ENCODE data around the gene SP8.

DNA sequence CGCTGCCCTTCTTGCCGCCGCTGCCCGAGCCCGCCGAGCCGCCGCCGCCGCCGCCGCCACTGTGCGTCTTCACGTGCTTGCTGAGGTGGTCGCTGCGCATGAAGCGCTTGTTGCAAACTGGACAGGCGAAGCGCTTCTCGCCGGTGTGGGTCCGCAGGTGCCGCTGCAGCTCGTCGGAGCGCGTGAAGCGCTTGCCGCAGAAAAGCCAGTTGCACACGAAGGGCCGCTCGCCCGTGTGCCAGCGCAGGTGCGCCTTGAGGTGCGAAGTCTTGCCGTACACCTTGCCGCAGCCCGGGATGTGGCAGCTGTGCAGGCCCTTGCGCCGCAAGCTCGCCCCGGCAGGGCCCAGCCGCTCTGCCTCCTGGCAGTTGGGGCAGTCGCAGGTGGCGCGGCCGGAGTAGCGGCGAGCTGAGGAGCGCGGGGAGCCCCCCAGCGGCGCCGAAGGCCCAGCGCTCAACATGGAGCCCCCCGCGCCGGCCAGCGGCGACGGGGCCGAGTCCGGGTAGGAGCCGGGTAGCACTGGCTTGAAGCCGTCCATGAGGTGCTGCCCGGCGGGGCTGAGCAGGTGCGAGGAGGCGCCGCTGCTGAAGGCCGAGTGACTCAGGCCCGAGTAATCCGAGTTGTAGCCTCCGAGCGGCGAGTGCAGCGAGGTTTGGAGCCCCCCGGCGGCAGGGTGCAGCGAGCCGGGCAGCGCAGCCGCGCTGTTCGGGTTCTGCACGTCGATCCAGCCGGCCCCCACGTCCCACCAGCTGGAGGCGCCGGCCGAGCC is 2.1 kb downstream of the SP8 start:
- TF ChIP-seq POLR2A (IDR thresholded peaks at IDR 0.05) = no peak
- TF ChIP-seq, protein P1, sequence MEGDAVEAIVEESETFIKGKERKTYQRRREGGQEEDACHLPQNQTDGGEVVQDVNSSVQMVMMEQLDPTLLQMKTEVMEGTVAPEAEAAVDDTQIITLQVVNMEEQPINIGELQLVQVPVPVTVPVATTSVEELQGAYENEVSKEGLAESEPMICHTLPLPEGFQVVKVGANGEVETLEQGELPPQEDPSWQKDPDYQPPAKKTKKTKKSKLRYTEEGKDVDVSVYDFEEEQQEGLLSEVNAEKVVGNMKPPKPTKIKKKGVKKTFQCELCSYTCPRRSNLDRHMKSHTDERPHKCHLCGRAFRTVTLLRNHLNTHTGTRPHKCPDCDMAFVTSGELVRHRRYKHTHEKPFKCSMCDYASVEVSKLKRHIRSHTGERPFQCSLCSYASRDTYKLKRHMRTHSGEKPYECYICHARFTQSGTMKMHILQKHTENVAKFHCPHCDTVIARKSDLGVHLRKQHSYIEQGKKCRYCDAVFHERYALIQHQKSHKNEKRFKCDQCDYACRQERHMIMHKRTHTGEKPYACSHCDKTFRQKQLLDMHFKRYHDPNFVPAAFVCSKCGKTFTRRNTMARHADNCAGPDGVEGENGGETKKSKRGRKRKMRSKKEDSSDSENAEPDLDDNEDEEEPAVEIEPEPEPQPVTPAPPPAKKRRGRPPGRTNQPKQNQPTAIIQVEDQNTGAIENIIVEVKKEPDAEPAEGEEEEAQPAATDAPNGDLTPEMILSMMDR (IDR thresholded peaks at IDR 0.05) = no peak
- TF ChIP-seq EP300 (IDR thresholded peaks at IDR 0.05) = no peak

Data from suprapubic skin (tissue), 3 donors.